ENCODE data around the gene DIAPH3.

The DIAPH3 gene

GRCh38 chr13:59660582-59660981 lies 503.1 kb downstream of the DIAPH3 start:
- DNase-seq: no peak

GRCh38 chr13:59659981-59660380 lies 503.7 kb downstream of the DIAPH3 start:
- DNase-seq: no peak

- no peak for DNase-seq
These were observed 504.9 kb downstream of the DIAPH3 start for GRCh38 chr13:59658738-59659330.

GRCh38 chr13:59658027-59658737 lies 505.5 kb downstream of the DIAPH3 start:
- no peak for DNase-seq

GRCh38 chr13:59653916-59654315 lies 509.8 kb downstream of the DIAPH3 start:
- DNase-seq: no peak

GRCh38 chr13:59651479-59651878 lies 512.2 kb downstream of the DIAPH3 start:
- DNase-seq: no peak

GRCh38 chr13:59643906-59644626 lies 519.7 kb downstream of the DIAPH3 start:
- no peak for DNase-seq

- no peak for DNase-seq
These were observed 520.3 kb downstream of the DIAPH3 start for GRCh38 chr13:59643364-59643841.

- no peak for DNase-seq
These were observed 521.9 kb downstream of the DIAPH3 start for GRCh38 chr13:59641817-59642216.

GRCh38 chr13:59641261-59641660 lies 522.5 kb downstream of the DIAPH3 start:
- DNase-seq: no peak

GRCh38 chr13:59638404-59638803 lies 525.3 kb downstream of the DIAPH3 start:
- no peak for DNase-seq

GRCh38 chr13:59635589-59635988 lies 528.1 kb downstream of the DIAPH3 start:
- DNase-seq: no peak

- DNase-seq: no peak
These were observed 530.4 kb downstream of the DIAPH3 start for GRCh38 chr13:59633290-59633689.

- DNase-seq: no peak
These were observed 532.5 kb downstream of the DIAPH3 start for GRCh38 chr13:59631271-59631670.

- DNase-seq: no peak
These were observed 538.6 kb downstream of the DIAPH3 start for GRCh38 chr13:59625111-59625510.

GRCh38 chr13:59623206-59623915 lies 540.4 kb downstream of the DIAPH3 start:
- DNase-seq: no peak

GRCh38 chr13:59621773-59622172 lies 542.0 kb downstream of the DIAPH3 start:
- DNase-seq: no peak

All from activated T-cell treated with anti-CD3 and anti-CD28 coated beads for 4 hours (primary cell).